ENCODE measurements around the gene RORC. TPM values are rescaled to one million over a fixed set of nuclear protein-coding genes. Genes with fewer than 3 reads are reported as not detected.

RORC gene
- total and polyA plus RNA-seq, 2 of the 8 experiments (the other 6 are each of a cell fraction or from before 2014, with no cell fraction given) = 0.44 to 0.54 TPM

DNA sequence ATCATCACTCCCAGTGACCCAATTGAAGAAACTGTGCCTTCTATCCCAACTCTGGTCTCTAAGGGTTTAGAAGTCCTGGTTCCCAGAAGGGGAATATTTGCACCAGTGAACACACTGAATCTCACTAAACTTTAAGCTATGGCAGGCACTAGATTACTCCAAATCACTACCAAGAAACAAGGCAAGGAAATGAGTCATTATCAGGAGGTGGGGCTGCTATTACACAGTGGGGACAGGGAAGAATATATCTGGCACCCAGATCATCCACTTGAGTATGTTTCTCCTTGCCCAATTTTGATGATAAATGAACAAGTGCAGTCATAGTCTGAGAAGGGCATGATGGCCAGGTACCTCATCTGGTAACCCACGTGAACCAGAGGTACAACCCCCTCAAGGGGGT, 75.3 kb downstream of the RORC start:
- H2BK20ac ChIP-seq (ENCODE audit: low read length) = no peak overlapping the region
- no peak for FAIRE-seq
- H3K27ac ChIP-seq (ENCODE audit: low read depth, low read length) = no peak overlapping the region
- H4K20me1 ChIP-seq (replicated peaks in 1 of 2; ENCODE audit: control insufficient read depth in 1 of 2, insufficient read depth in 2 of 2, low read length in 2 of 2) = no peaks in the 10 kb centered on the region
- no peak overlapping the region for H2BK15ac ChIP-seq (ENCODE audit: low read length)
- H3K23ac ChIP-seq (ENCODE audit: insufficient read length) = no peak overlapping the region
- DNase-seq (ENCODE audit: low read depth in 1 of 2, low spot score in 2 of 2) = no peak
- no peaks in the 10 kb centered on the region for H3K27me3 ChIP-seq (replicated peaks in 1 of 4; ENCODE audit: control insufficient read depth in 3 of 4, extremely low read depth in 1 of 4, insufficient read depth in 3 of 4, low read length in 3 of 4)
- 76% methylated on average over 1 of the region's 1 CpG; no CpG with 5 or more reads in 1 of the 2 experiments for WGBS, 2 experiments (ENCODE audit: extremely low coverage in 1 of 2, insufficient coverage in 1 of 2, insufficient read length in 1 of 2, insufficient replicate concordance in 2 of 2, low coverage in 1 of 2, low lambda C conversion rate in 2 of 2, missing lambda C conversion rate in 1 of 2)
- H2AK5ac ChIP-seq (ENCODE audit: low read depth, low read length) = no peak overlapping the region
- H3K23me2 ChIP-seq (ENCODE audit: low read depth, low read length) = no peaks in the 10 kb centered on the region
- no peaks in the 10 kb centered on the region for H3K79me1 ChIP-seq (ENCODE audit: low read depth, low read length)
- ChIA-PET CTCF (ENCODE audit: partially characterized antibody) (interaction anchor here (0.7 to 0.9 kb wide), 3 partner anchors 21 to 118 kb away, joined by 3 to 4 read pairs (median 3); no protein-coding TSS in a partner anchor), POLR2A (ENCODE audit: partially characterized antibody) (interaction anchor here (0.6 to 1.2 kb wide), 3 partner anchors 11 to 145 kb away, joined by 4 to 5 read pairs (median 4); partner anchors contain the start of gene SNX27)
- H2BK120ac ChIP-seq (replicated peaks; ENCODE audit: low read depth, low read length) = no peak overlapping the region
- H3K9ac ChIP-seq (replicated peaks in 1 of 4; ENCODE audit: extremely low read depth in 1 of 4, low read depth in 3 of 4, low read length in 3 of 4) = no peak overlapping the region
- no peak overlapping the region for H4K91ac ChIP-seq (replicated peaks; ENCODE audit: insufficient read length, low read length)
- H3K14ac ChIP-seq (ENCODE audit: insufficient read length) = no peak overlapping the region
- H4K5ac ChIP-seq (ENCODE audit: insufficient read length, low read depth, low read length) = no peak overlapping the region
- H3K56ac ChIP-seq (replicated peaks; ENCODE audit: insufficient read length, low read depth, low read length) = no peak overlapping the region
- TF ChIP-seq, protein P1, sequence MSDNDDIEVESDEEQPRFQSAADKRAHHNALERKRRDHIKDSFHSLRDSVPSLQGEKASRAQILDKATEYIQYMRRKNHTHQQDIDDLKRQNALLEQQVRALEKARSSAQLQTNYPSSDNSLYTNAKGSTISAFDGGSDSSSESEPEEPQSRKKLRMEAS (IDR thresholded peaks at IDR 0.05) = no peak
- TF ChIP-seq HDAC2 (IDR thresholded peaks at IDR 0.05; ENCODE audit: borderline replicate concordance in 1 of 2, low read depth in 2 of 2, low read length in 2 of 2) = no peak
- TF ChIP-seq CBX8 (IDR thresholded peaks at IDR 0.05; ENCODE audit: borderline replicate concordance, low read depth, low read length) = no peak
- TF ChIP-seq MAFK (IDR thresholded peaks at IDR 0.05; ENCODE audit: low read depth, low read length) = no peak
- no peak for TF ChIP-seq POLR2AphosphoS5 (IDR thresholded peaks at IDR 0.05; ENCODE audit: low read depth, low read length)
- no peak for TF ChIP-seq SUZ12 (IDR thresholded peaks at IDR 0.05; ENCODE audit: low read length)
- TF ChIP-seq SIN3A (conservative IDR thresholded peaks at IDR 0.05 in 1 of 2, IDR thresholded peaks at IDR 0.05 in 1 of 2; ENCODE audit: low read depth in 1 of 2, low read length in 2 of 2) = no peak
- TF ChIP-seq SP4 (IDR thresholded peaks at IDR 0.05; ENCODE audit: low read length) = no peak
- H3K36me3 ChIP-seq (ENCODE audit: control insufficient read depth in 2 of 4, insufficient read depth in 4 of 4, low read length in 3 of 4) = peaks cover 6 to 27% (median 17%) of the 10 kb centered on the region in 4 experiments; a peak in 7 of 8 replicates
- H2BK12ac ChIP-seq (ENCODE audit: low read depth, low read length) = no peak overlapping the region
- no peak overlapping the region for H3K4me3 ChIP-seq (ENCODE audit: extremely low read depth in 1 of 4, insufficient read depth in 2 of 4, low read depth in 3 of 4, low read length in 4 of 4)
- no peak overlapping the region for H4K8ac ChIP-seq (ENCODE audit: extremely low read depth, insufficient read depth, low read length)
- no peak overlapping the region for H3K18ac ChIP-seq (ENCODE audit: extremely low read depth, low read length)
- no peaks in the 10 kb centered on the region for H3K4me1 ChIP-seq (replicated peaks in 1 of 4; ENCODE audit: control insufficient read depth in 3 of 4, insufficient read depth in 4 of 4, low read length in 3 of 4)
- no peak overlapping the region for H3K4ac ChIP-seq (replicated peaks; ENCODE audit: insufficient read length, low read depth, low read length)
- no peaks in the 10 kb centered on the region for H3K79me2 ChIP-seq (ENCODE audit: control insufficient read depth in 1 of 2, insufficient read depth in 2 of 2, low read length in 2 of 2)
- H2BK5ac ChIP-seq (ENCODE audit: low read depth, low read length) = no peak overlapping the region
- H3K9me3 ChIP-seq (ENCODE audit: insufficient read depth in 2 of 2, low read depth in 1 of 2, low read length in 1 of 2) = no peaks in the 10 kb centered on the region
- H2AFZ ChIP-seq (ENCODE audit: low read length) = no peak overlapping the region
- H3K4me2 ChIP-seq (ENCODE audit: insufficient read depth in 1 of 2, low read depth in 2 of 2, low read length in 2 of 2) = no peak overlapping the region

Data from H1 (cell line).